Liver (tissue), 3 donors: ENCODE results near the gene ANKRD13B.

Experiments
- GABPA ChIP-seq, 2 donors: IDR thresholded peaks in 1 of 2; conservative IDR thresholded peaks in 1 of 2; 2 replicates each; pipeline ENCODE4 v1.6.1; 2016; ENCODE audit warnings: antibody characterized with exemption in 2 of 2, mild to moderate bottlenecking in 1 of 2, moderate library complexity in 1 of 2
- RAD21 ChIP-seq, 2 donors: IDR thresholded peaks; 2 replicates each; pipeline ENCODE4 v1.6.1; 2016; ENCODE audit warnings: antibody characterized with exemption in 2 of 2, mild to moderate bottlenecking in 2 of 2
- SP1 ChIP-seq: IDR thresholded peaks from 2 replicates; pipeline ENCODE4 v1.6.1; 2018; ENCODE audit warnings: antibody characterized with exemption, mild to moderate bottlenecking
- TAF1 ChIP-seq: conservative IDR thresholded peaks from 2 replicates; pipeline ENCODE4 v1.6.1; 2016; ENCODE audit warnings: antibody characterized with exemption, mild to moderate bottlenecking
- TF ChIP-seq, protein P1 (sequence below): fragments of 150-350 bp; IDR thresholded peaks from 2 replicates; pipeline ENCODE4 v1.5.1; 2017; ENCODE audit warnings: improper control_type of control experiment, low read depth, low read length; ENCODE audit not compliant: missing input control
- TF ChIP-seq, protein P2 (sequence below): IDR thresholded peaks from 2 replicates; pipeline ENCODE4 v1.6.1; 2016; ENCODE audit warnings: antibody characterized with exemption, mild to moderate bottlenecking
- TF ChIP-seq, protein P3 (sequence below): IDR thresholded peaks from 2 replicates; pipeline ENCODE4 v1.6.1; 2016; ENCODE audit warnings: antibody characterized with exemption
- donor health status: healthy.
- donor health status: healthy.

DNA sequence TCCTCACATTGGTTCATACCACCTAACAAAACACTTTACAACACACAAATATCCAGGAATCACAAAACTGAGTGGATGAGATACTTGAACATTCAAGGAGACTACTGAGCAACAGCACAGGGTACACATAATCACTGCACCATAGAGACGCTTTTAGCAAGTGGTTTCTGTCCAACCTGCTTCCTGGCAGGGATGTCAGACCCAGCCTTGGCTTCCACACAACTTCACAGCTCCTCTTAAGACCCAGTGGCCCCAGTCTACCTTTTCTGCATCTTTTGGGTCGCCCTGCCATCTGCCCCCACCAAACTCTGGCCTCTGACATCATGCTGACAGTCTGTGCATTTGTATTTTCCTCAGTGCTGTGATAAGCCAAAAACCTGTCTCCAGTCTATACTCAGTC is 35.7 kb downstream of the ANKRD13B start:
- TF ChIP-seq SP1 (no peak), TAF1 (no peak), GABPA (IDR thresholded peaks at IDR 0.05 in 1 of 2, conservative IDR thresholded peaks at IDR 0.05 in 1 of 2) (no peak), RAD21 (IDR thresholded peaks at IDR 0.05) (no peak)
- TF ChIP-seq, protein P1, sequence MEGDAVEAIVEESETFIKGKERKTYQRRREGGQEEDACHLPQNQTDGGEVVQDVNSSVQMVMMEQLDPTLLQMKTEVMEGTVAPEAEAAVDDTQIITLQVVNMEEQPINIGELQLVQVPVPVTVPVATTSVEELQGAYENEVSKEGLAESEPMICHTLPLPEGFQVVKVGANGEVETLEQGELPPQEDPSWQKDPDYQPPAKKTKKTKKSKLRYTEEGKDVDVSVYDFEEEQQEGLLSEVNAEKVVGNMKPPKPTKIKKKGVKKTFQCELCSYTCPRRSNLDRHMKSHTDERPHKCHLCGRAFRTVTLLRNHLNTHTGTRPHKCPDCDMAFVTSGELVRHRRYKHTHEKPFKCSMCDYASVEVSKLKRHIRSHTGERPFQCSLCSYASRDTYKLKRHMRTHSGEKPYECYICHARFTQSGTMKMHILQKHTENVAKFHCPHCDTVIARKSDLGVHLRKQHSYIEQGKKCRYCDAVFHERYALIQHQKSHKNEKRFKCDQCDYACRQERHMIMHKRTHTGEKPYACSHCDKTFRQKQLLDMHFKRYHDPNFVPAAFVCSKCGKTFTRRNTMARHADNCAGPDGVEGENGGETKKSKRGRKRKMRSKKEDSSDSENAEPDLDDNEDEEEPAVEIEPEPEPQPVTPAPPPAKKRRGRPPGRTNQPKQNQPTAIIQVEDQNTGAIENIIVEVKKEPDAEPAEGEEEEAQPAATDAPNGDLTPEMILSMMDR: no peak
- TF ChIP-seq, protein P2, sequence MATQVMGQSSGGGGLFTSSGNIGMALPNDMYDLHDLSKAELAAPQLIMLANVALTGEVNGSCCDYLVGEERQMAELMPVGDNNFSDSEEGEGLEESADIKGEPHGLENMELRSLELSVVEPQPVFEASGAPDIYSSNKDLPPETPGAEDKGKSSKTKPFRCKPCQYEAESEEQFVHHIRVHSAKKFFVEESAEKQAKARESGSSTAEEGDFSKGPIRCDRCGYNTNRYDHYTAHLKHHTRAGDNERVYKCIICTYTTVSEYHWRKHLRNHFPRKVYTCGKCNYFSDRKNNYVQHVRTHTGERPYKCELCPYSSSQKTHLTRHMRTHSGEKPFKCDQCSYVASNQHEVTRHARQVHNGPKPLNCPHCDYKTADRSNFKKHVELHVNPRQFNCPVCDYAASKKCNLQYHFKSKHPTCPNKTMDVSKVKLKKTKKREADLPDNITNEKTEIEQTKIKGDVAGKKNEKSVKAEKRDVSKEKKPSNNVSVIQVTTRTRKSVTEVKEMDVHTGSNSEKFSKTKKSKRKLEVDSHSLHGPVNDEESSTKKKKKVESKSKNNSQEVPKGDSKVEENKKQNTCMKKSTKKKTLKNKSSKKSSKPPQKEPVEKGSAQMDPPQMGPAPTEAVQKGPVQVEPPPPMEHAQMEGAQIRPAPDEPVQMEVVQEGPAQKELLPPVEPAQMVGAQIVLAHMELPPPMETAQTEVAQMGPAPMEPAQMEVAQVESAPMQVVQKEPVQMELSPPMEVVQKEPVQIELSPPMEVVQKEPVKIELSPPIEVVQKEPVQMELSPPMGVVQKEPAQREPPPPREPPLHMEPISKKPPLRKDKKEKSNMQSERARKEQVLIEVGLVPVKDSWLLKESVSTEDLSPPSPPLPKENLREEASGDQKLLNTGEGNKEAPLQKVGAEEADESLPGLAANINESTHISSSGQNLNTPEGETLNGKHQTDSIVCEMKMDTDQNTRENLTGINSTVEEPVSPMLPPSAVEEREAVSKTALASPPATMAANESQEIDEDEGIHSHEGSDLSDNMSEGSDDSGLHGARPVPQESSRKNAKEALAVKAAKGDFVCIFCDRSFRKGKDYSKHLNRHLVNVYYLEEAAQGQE: no peak
- TF ChIP-seq, protein P3, sequence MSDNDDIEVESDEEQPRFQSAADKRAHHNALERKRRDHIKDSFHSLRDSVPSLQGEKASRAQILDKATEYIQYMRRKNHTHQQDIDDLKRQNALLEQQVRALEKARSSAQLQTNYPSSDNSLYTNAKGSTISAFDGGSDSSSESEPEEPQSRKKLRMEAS: no peak
